ENCODE data around the gene IWS1. TPM values are rescaled to one million over a fixed set of nuclear protein-coding genes. Genes with fewer than 3 reads are reported as not detected.

Gene IWS1
- total and polyA plus RNA-seq, 2 experiments from 2014 or later, result 45.9 to 47.8 TPM

DNA sequence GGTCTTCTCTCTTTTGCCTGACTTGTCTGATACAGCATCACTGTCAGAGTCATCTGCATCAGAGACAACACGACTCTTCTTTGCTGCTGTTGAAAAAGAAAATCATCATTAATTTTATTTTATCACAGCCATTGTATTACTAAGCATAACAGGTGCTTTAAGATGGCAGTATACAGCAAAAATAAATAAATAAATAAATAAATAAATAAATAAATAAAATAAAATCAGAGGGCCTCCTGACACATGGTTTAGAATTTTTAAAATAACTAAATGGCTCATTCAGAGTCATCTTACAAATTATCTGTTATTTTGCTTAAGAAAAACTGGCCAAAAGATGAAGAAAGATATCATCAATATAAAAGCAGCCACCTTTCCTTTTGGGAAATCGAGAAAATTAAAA lies 22.8 kb downstream of the IWS1 start:
- no peak for TF ChIP-seq EZH2 (IDR thresholded peaks at IDR 0.05; ENCODE audit: borderline replicate concordance)
- no peak for TF ChIP-seq EZH2phosphoT487 (IDR thresholded peaks at IDR 0.05; ENCODE audit: low read depth, severe bottlenecking, unreplicated experiment)
- TF ChIP-seq CTCF (IDR thresholded peaks at IDR 0.05; ENCODE audit: poor library complexity), result no peak
- H3K79me2 ChIP-seq, result peaks cover 66% of the 10 kb centered on the region

DNA sequence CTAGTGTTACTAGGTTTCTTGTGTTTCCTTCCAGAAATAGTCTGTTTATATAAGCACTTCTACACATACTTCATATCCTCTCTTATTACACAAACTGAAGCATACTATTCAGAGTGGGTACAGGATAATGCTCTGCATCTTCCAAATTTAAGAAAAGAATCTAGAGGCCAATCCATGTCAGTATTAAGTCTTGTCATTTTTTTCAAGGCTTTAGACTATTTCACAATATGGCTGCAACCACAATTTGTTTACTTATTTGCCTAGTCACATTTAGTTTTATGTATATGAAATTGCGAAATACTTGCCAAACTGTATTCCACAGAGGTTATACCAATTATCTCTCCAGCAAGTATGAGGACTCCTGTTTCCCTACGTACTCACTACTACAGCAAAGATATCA lies 27.9 kb downstream of the IWS1 start:
- Histone ChIP-seq H3K36me3 (replicated peaks; ENCODE audit: insufficient read depth, low read depth) (peaks cover 9% of the 10 kb centered on the region), H3K79me2 (peaks cover 15% of the 10 kb centered on the region)
- TF ChIP-seq EZH2phosphoT487 (IDR thresholded peaks at IDR 0.05; ENCODE audit: low read depth, severe bottlenecking, unreplicated experiment) (no peak), CTCF (IDR thresholded peaks at IDR 0.05; ENCODE audit: poor library complexity) (no peak), EZH2 (IDR thresholded peaks at IDR 0.05; ENCODE audit: borderline replicate concordance) (no peak)

More for the DNA sequence above, 22.8 kb downstream of the IWS1 start:
- Histone ChIP-seq H3K27ac (no peak overlapping the region), H3K4me3 (no peak overlapping the region), H3K27me3 (no peaks in the 10 kb centered on the region), H3K4me2 (no peak overlapping the region), H3K9me2 (replicated peaks; ENCODE audit: insufficient read depth) (no peaks in the 10 kb centered on the region), H3K9me3 (ENCODE audit: low read depth) (no peaks in the 10 kb centered on the region), H3K36me3 (replicated peaks; ENCODE audit: insufficient read depth, low read depth) (peaks cover 13% of the 10 kb centered on the region), H3K4me1 (ENCODE audit: insufficient read depth) (peaks cover 9% of the 10 kb centered on the region), H4K20me1 (ENCODE audit: insufficient read depth, poor library complexity, severe bottlenecking) (peaks cover 25% of the 10 kb centered on the region), H2AFZ (no peak overlapping the region)
- DNase-seq (ENCODE audit: low spot score), result no peak
- 100% methylated on average over 2 of the region's 2 CpGs for WGBS (ENCODE audit: low lambda C conversion rate, missing lambda C conversion rate)

GRCh38 chr2:127490283-127490682 lies 36.0 kb downstream of the IWS1 start:
- Histone ChIP-seq H3K4me3 (no peak overlapping the region), H3K36me3 (replicated peaks; ENCODE audit: insufficient read depth, low read depth) (no peaks in the 10 kb centered on the region), H3K9me2 (replicated peaks; ENCODE audit: insufficient read depth) (no peaks in the 10 kb centered on the region), H4K20me1 (ENCODE audit: insufficient read depth, poor library complexity, severe bottlenecking) (no peaks in the 10 kb centered on the region), H3K27me3 (no peaks in the 10 kb centered on the region), H3K27ac (no peak overlapping the region), H3K79me2 (no peaks in the 10 kb centered on the region), H3K9me3 (ENCODE audit: low read depth) (no peaks in the 10 kb centered on the region), H3K4me2 (no peak overlapping the region), H3K4me1 (ENCODE audit: insufficient read depth) (no peaks in the 10 kb centered on the region), H2AFZ (no peak overlapping the region)
- TF ChIP-seq EZH2phosphoT487 (IDR thresholded peaks at IDR 0.05; ENCODE audit: low read depth, severe bottlenecking, unreplicated experiment) (no peak), EZH2 (IDR thresholded peaks at IDR 0.05; ENCODE audit: borderline replicate concordance) (no peak), CTCF (IDR thresholded peaks at IDR 0.05; ENCODE audit: poor library complexity) (no peak)
- no peak for DNase-seq (ENCODE audit: low spot score)
- 97% methylated on average over 4 of the region's 4 CpGs for WGBS (ENCODE audit: low lambda C conversion rate, missing lambda C conversion rate)

More for the DNA sequence above, 27.9 kb downstream of the IWS1 start:
- no peak overlapping the region for H3K27ac ChIP-seq
- H2AFZ ChIP-seq, result no peak overlapping the region
- no peak for DNase-seq (ENCODE audit: low spot score)
- no peak overlapping the region for H3K4me3 ChIP-seq
- H3K4me2 ChIP-seq, result no peak overlapping the region
- H3K9me3 ChIP-seq (ENCODE audit: low read depth), result no peaks in the 10 kb centered on the region
- H3K27me3 ChIP-seq, result no peaks in the 10 kb centered on the region
- WGBS (ENCODE audit: low lambda C conversion rate, missing lambda C conversion rate), result 89% methylated on average over 2 of the region's 2 CpGs
- no peaks in the 10 kb centered on the region for H4K20me1 ChIP-seq (ENCODE audit: insufficient read depth, poor library complexity, severe bottlenecking)
- H3K4me1 ChIP-seq (ENCODE audit: insufficient read depth), result no peaks in the 10 kb centered on the region
- no peaks in the 10 kb centered on the region for H3K9me2 ChIP-seq (replicated peaks; ENCODE audit: insufficient read depth)
